IMR-90 (cell line): ENCODE results near the gene RPS6KA2. TPM values are rescaled to one million over a fixed set of nuclear protein-coding genes. Genes with fewer than 3 reads are reported as not detected.

ENCODE experiments used
- ATAC-seq: fragments of 200-7000 bp; cut with Tn5 transposase; 2 replicates; pipeline ENCODE4 v1.9.1; 2020; ENCODE audit warnings: low read depth, mild to moderate bottlenecking, moderate library complexity
- BruUV-seq: library from RNA; stranded (reverse); fragments of 400-500 nt; replicated peaks from 2 replicates; lab custom pipeline; 2021; lab: Mats Ljungman, UMichigan
- CTCF ChIA-PET: fragments of 300-600 bp; formaldehyde crosslinking; extraction: SDS; loops from one replicate; lab custom pipeline; 2021; ENCODE audit warnings: antibody characterized with exemption; lab: Yijun Ruan, JAX
- POLR2A ChIA-PET: fragments of 300-600 bp; sonication (Branson Sonifier 250); formaldehyde crosslinking; loops from one replicate; lab custom pipeline; 2022; ENCODE audit warnings: antibody characterized with exemption; ENCODE audit not compliant: unreplicated experiment; lab: Charles Lee
- DNase-seq: peaks from one replicate; pipeline ENCODE4 v3.0.0; 2013
- H2AFZ ChIP-seq: replicated peaks from 2 replicates; pipeline ENCODE3; 2013; ENCODE audit warnings: low read length, mild to moderate bottlenecking; ENCODE audit not compliant: poor library complexity
- H2AK5ac ChIP-seq: 2 replicates; pipeline ENCODE4 v1.6.1; 2013; ENCODE audit warnings: low read depth, low read length, inconsistent platforms
- H2AK9ac ChIP-seq: replicated peaks from 2 replicates; pipeline ENCODE3; 2013; ENCODE audit warnings: mild to moderate bottlenecking, low read depth, low read length, moderate library complexity; ENCODE audit not compliant: poor library complexity
- H2BK120ac ChIP-seq: 2 replicates; pipeline ENCODE4 v1.6.1; 2013; ENCODE audit warnings: low read depth, low read length, inconsistent platforms
- H2BK15ac ChIP-seq: 3 replicates; pipeline ENCODE4 v1.6.1; 2013; ENCODE audit warnings: low read depth, low read length, inconsistent platforms
- H2BK20ac ChIP-seq: 2 replicates; pipeline ENCODE4 v1.6.1; 2013; ENCODE audit warnings: low read depth, mild to moderate bottlenecking, inconsistent platforms, low read length, moderate library complexity
- H2BK5ac ChIP-seq: 2 replicates; pipeline ENCODE4 v1.6.1; 2013; ENCODE audit warnings: mild to moderate bottlenecking, low read depth, low read length, inconsistent platforms; ENCODE audit not compliant: poor library complexity, severe bottlenecking
- H3K14ac ChIP-seq: replicated peaks from 2 replicates; pipeline ENCODE4 v1.6.1; 2013; ENCODE audit warnings: low read depth, low read length, inconsistent platforms
- H3K18ac ChIP-seq: 2 replicates; pipeline ENCODE4 v1.6.1; 2013; ENCODE audit warnings: low read depth, low read length, control low read depth
- H3K23ac ChIP-seq: 2 replicates; pipeline ENCODE4 v1.6.1; 2013; ENCODE audit warnings: low read depth, low read length, inconsistent platforms
- H3K27ac ChIP-seq: 2 replicates; pipeline ENCODE4 v1.5.1; 2013; ENCODE audit warnings: mild to moderate bottlenecking, control low read depth, low read length; ENCODE audit not compliant: insufficient read depth
- H3K27me3 ChIP-seq: 2 replicates; pipeline ENCODE4 v1.6.1; 2013; ENCODE audit warnings: low read length; ENCODE audit not compliant: control insufficient read depth, insufficient read depth
- H3K36me3 ChIP-seq: 2 replicates; pipeline ENCODE4 v1.6.1; 2013; ENCODE audit warnings: low read length, mixed read lengths; ENCODE audit not compliant: control insufficient read depth, insufficient read depth
- H3K4ac ChIP-seq: 2 replicates; pipeline ENCODE4 v1.6.1; 2013; ENCODE audit warnings: low read depth, low read length, inconsistent platforms
- H3K4me1 ChIP-seq: 2 replicates; pipeline ENCODE4 v1.6.1; 2013; ENCODE audit warnings: low read length, mixed read lengths; ENCODE audit not compliant: control insufficient read depth, insufficient read depth
- H3K4me2 ChIP-seq: 2 replicates; pipeline ENCODE4 v1.6.1; 2013; ENCODE audit warnings: low read depth, mild to moderate bottlenecking, control low read depth, low read length, moderate library complexity
- H3K4me3 ChIP-seq: 2 replicates; pipeline ENCODE4 v1.5.1; 2013; ENCODE audit warnings: low read depth, mild to moderate bottlenecking, control low read depth, low read length, moderate library complexity; ENCODE audit not compliant: insufficient read depth
- H3K56ac ChIP-seq: 2 replicates; pipeline ENCODE4 v1.6.1; 2013; ENCODE audit warnings: low read length, inconsistent platforms; ENCODE audit not compliant: insufficient read depth; ENCODE audit errors: extremely low read depth
- H3K79me1 ChIP-seq, 2 experiments: 2 replicates each; pipeline ENCODE4 v1.6.1; 2013; ENCODE audit warnings: low read length in 2 of 2, inconsistent platforms in 1 of 2, low read depth in 1 of 2
- H3K9ac ChIP-seq: 2 replicates; pipeline ENCODE4 v1.6.1; 2013; ENCODE audit warnings: low read depth, low read length, control low read depth
- H3K9me1 ChIP-seq: 2 replicates; pipeline ENCODE4 v1.6.1; 2013; ENCODE audit warnings: low read length, inconsistent platforms; ENCODE audit not compliant: insufficient read depth
- H3K9me3 ChIP-seq: 2 replicates; pipeline ENCODE4 v1.6.1; 2013; ENCODE audit warnings: low read length; ENCODE audit not compliant: control insufficient read depth, insufficient read depth
- H4K20me1 ChIP-seq: 2 replicates; pipeline ENCODE4 v1.6.1; 2013; ENCODE audit warnings: low read length, inconsistent platforms; ENCODE audit not compliant: insufficient read depth
- H4K5ac ChIP-seq: 2 replicates; pipeline ENCODE4 v1.6.1; 2013; ENCODE audit warnings: mild to moderate bottlenecking, low read depth, low read length, control low read depth
- H4K8ac ChIP-seq, 2 experiments: 2 replicates each; pipeline ENCODE4 v1.6.1; 2013; ENCODE audit warnings: low read depth in 2 of 2, low read length in 2 of 2, control low read depth in 1 of 2, inconsistent platforms in 1 of 2
- H4K91ac ChIP-seq: 2 replicates; pipeline ENCODE4 v1.6.1; 2013; ENCODE audit warnings: low read depth, low read length, inconsistent platforms; ENCODE audit not compliant: insufficient read depth
- CEBPB ChIP-seq: IDR thresholded peaks from 2 replicates; pipeline ENCODE4 v1.6.1; 2012; ENCODE audit warnings: low read depth, low read length, improper control_type of control experiment
- MAZ ChIP-seq: IDR thresholded peaks from 2 replicates; pipeline ENCODE4 v1.6.1; 2012; ENCODE audit warnings: low read depth, mild to moderate bottlenecking, low read length, improper control_type of control experiment, moderate library complexity, borderline replicate concordance
- NFE2L2 ChIP-seq: fragments of 150-350 bp; IDR thresholded peaks from 2 replicates; pipeline ENCODE4 v1.6.1; 2016; ENCODE audit warnings: low read depth, mild to moderate bottlenecking, low read length
- RAD21 ChIP-seq: IDR thresholded peaks from 2 replicates; pipeline ENCODE4 v1.6.1; 2012; ENCODE audit warnings: low read length, improper control_type of control experiment
- WGBS, 2 experiments: methylation state at CpG; one replicate each; pipeline versions ENCODE4 v1.1.5 to v1.1.7; 2013; ENCODE audit warnings: missing lambda C conversion rate in 2 of 2; ENCODE audit not compliant: insufficient read length in 1 of 2; ENCODE audit errors: extremely low coverage in 2 of 2; 5-methylcytosine and 5-hydroxymethylcytosine counted together
- dilution Hi-C: fragments of 300-500 bp; cut with HindIII; formaldehyde crosslinking; loops from one replicate; pipeline ENCODE4 v1.14.3; 2018; ENCODE audit warnings: low sequenced_read_pairs; ENCODE audit not compliant: unreplicated experiment
- in situ Hi-C: fragments of 300-500 bp; cut with MboI; formaldehyde crosslinking; loops from 3 replicates; pipeline ENCODE4 v1.14.3; 2019; ENCODE audit warnings: low sequenced_read_pairs, inconsistent platforms, mixed read lengths
- intact Hi-C: fragments of 100-400 bp; cut with micrococcal nuclease; formaldehyde crosslinking; loops from 2 replicates; pipeline ENCODE4 v1.10.0; 2022
- polyA plus RNA-seq, 3 experiments: library from polyadenylated mRNA; depleted of rRNA; stranded (reverse); fragments of >200 nt; gene quantifications; 2 replicates each; pipeline ENCODE4 v1.2.3, GENCODE V29; 2012; ENCODE audit warnings: low replicate concordance in 1 of 3
- total RNA-seq: library from RNA; depleted of rRNA; stranded (reverse); fragments of >200 nt; gene quantifications from 2 replicates; pipeline ENCODE4 v1.2.3, GENCODE V29; 2012
- TF ChIP-seq, protein P1 (sequence below): fragments of 150-350 bp; IDR thresholded peaks from 2 replicates; pipeline ENCODE4 v1.6.1; 2016; ENCODE audit warnings: low read depth, mild to moderate bottlenecking, low read length, moderate library complexity, borderline replicate concordance
- TF ChIP-seq, protein P2 (sequence below): fragments of 150-350 bp; IDR thresholded peaks from 2 replicates; pipeline ENCODE4 v1.6.1; 2017; ENCODE audit warnings: mild to moderate bottlenecking, antibody characterized with exemption, low read length, low read depth

The RPS6KA2 gene
- total and polyA plus RNA-seq, 2 of the 4 experiments (the other 2 are of a cell fraction): 26.9 to 31.3 TPM

DNA sequence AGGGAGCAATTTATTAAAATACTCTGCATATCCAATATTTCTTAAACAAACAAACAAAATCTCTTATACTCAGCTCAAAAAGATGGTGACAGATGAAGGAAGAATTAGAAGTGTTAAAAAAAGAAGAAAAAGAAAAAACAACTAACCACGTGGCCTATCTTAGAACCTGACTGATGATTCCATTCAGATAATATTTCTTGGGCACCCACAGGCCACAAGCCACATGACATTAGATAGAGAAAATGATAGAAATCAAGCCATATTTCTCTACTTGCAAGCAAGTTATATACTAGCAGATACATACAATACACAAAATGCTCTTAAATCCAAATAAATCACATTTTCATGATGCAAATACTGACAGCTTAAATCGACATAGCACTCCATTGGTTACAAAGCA is 26.1 kb downstream of the RPS6KA2 start:
- intact Hi-C loops (no loop called here), in situ Hi-C loops (no loop called here), dilution Hi-C loops (no loop called here)
- Histone ChIP-seq H3K9ac (no peak overlapping the region), H4K5ac (no peak overlapping the region), H3K36me3 (peaks cover 12% of the 10 kb centered on the region; the same call in 1 of the 2 replicates), H4K8ac (no peak overlapping the region), H3K4ac (no peak overlapping the region), H3K9me3 (no peaks in the 10 kb centered on the region), H2BK5ac (no peak overlapping the region), H3K79me1 (peaks cover 55 to 74% of the 10 kb centered on the region in 2 experiments), H4K91ac (no peak overlapping the region; the same call in 1 of the 2 replicates), H3K23ac (no peak overlapping the region), H3K4me3 (no peak overlapping the region), H3K4me1 (peaks cover 40% of the 10 kb centered on the region), H2AFZ (no peak overlapping the region), H2AK9ac (no peak overlapping the region), H4K20me1 (no peaks in the 10 kb centered on the region), H3K14ac (no peak overlapping the region), H3K27me3 (no peaks in the 10 kb centered on the region), H2BK20ac (no peak overlapping the region), H2BK120ac (no peak overlapping the region), H3K18ac (no peak overlapping the region; the same call in 1 of the 2 replicates), H3K9me1 (peaks cover 40% of the 10 kb centered on the region), H3K27ac (no peak overlapping the region), H2AK5ac (no peak overlapping the region), H3K4me2 (no peak overlapping the region), H2BK15ac (no peak overlapping the region), H3K56ac (no peak overlapping the region)
- TF ChIP-seq MAZ: no peak
- TF ChIP-seq, protein P1, sequence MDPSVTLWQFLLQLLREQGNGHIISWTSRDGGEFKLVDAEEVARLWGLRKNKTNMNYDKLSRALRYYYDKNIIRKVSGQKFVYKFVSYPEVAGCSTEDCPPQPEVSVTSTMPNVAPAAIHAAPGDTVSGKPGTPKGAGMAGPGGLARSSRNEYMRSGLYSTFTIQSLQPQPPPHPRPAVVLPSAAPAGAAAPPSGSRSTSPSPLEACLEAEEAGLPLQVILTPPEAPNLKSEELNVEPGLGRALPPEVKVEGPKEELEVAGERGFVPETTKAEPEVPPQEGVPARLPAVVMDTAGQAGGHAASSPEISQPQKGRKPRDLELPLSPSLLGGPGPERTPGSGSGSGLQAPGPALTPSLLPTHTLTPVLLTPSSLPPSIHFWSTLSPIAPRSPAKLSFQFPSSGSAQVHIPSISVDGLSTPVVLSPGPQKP: no peak
- TF ChIP-seq, protein P2, sequence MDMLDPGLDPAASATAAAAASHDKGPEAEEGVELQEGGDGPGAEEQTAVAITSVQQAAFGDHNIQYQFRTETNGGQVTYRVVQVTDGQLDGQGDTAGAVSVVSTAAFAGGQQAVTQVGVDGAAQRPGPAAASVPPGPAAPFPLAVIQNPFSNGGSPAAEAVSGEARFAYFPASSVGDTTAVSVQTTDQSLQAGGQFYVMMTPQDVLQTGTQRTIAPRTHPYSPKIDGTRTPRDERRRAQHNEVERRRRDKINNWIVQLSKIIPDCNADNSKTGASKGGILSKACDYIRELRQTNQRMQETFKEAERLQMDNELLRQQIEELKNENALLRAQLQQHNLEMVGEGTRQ: peak; percentile 65
- TF ChIP-seq CEBPB: no peak
- TF ChIP-seq NFE2L2: no peak
- no peak for TF ChIP-seq RAD21
- no peak for ATAC-seq
- ChIA-PET POLR2A (no interaction called here), CTCF (interaction anchor here (1.0 kb wide), 1 partner anchor 29 kb away, joined by 5 read pairs; no protein-coding TSS in a partner anchor)
- BruUV-seq: no TSS peak
- no peak for DNase-seq
- WGBS, 2 experiments: no CpG with 5 or more reads among the region's 2 CpGs
